ENCODE results near the gene SOHLH1.

The SOHLH1 gene

DNA sequence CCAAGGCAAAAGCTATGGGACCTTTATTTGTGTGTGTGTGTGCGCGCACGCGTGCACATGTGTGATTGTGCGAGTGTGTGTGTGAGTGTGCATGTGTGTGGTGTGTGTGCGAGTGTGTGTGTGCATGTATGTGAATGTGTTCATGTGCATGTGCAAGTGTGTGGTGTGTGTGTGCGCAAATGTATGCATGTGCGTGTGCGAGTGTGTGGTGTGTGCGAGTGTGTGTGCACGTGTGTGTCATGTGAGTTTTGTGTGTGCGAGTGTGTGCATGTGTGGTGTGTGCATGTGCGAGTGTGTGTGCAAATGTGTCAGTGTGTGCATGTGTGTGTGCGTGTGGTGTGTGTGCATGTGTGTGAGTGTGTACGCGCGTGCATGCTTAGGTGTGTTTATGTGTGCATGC is 48.9 kb downstream of the SOHLH1 start:
- CTCF ChIA-PET, result no interaction called here

DNA sequence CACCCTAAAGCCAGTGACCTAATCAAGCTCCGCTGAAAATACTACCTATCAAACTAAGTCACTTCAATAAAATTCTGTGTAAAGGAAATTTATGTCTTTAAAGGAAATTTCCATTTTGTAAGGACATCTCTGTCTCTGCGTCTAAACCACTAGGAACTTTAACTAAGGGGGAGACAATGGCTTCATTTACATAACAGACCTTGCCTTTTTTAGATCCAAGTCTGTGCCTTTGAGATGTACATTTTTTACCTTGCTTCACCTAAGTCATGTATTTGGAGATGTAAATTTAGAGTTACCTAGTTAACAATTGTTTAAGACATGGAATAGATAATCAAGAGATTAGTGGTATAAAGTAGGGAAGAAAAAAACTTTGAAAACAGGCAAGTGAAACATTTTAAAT is 49.8 kb downstream of the SOHLH1 start:
- POLR2A ChIA-PET, result no interaction called here
- no peak overlapping the region for H3K4me3 ChIP-seq (ENCODE audit: low read depth, low read length)
- CTCF ChIA-PET, result no interaction called here
- no peak for DNase-seq (ENCODE audit: low read depth, low spot score)
- TF ChIP-seq, protein P1, sequence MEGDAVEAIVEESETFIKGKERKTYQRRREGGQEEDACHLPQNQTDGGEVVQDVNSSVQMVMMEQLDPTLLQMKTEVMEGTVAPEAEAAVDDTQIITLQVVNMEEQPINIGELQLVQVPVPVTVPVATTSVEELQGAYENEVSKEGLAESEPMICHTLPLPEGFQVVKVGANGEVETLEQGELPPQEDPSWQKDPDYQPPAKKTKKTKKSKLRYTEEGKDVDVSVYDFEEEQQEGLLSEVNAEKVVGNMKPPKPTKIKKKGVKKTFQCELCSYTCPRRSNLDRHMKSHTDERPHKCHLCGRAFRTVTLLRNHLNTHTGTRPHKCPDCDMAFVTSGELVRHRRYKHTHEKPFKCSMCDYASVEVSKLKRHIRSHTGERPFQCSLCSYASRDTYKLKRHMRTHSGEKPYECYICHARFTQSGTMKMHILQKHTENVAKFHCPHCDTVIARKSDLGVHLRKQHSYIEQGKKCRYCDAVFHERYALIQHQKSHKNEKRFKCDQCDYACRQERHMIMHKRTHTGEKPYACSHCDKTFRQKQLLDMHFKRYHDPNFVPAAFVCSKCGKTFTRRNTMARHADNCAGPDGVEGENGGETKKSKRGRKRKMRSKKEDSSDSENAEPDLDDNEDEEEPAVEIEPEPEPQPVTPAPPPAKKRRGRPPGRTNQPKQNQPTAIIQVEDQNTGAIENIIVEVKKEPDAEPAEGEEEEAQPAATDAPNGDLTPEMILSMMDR (IDR thresholded peaks at IDR 0.05; ENCODE audit: insufficient read depth, low read length, missing control alignments), result no peak

More for the DNA sequence above, 48.9 kb downstream of the SOHLH1 start:
- H3K4me3 ChIP-seq (ENCODE audit: low read depth, low read length), result no peak overlapping the region
- POLR2A ChIA-PET, result no interaction called here
- DNase-seq (ENCODE audit: low read depth, low spot score), result no peak
- TF ChIP-seq, protein P1 (IDR thresholded peaks at IDR 0.05; ENCODE audit: insufficient read depth, low read length, missing control alignments), result no peak

DNA sequence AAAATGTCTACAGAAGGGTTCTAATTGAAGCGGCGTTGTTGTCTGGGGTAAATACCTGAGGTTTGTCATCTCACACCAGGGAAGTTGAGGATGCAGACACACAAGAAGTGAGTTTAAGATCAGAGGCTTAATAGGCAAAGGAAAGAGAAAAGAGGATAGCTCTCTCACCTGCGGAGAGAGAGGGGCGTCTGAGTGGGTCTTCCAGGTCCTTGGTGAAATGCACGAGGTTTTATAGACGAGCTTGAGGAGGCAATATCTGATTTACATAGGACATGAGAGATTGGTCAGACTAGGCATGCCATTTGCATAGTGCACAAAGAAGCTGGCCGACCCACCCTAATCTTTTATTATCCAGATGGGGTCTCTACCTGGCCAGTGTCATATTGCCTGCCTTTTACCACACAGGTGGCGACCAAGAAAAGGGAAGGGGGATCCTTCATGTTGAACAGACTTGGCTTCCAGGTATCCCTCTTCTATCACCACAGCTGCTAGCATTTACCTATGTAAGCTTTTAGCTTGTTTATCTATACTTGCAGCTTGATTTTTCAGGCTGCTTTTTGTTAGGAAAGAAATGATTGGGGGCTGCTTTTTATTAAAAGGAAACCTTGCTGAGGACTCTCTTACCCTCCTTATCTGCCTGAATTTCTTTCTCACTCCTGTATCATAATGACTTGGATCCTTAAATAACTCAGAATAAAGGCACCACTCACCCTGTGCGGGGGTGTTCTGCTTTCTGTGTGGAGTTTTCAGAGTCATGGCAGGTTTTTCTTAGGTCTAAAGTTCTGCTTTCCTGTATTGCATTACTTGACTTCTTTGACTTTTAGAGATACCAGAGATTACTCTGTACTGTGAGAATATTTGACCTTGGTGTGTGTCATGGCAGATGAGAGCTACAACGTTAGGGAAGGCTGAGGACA is 50.5 kb downstream of the SOHLH1 start:
- TF ChIP-seq, protein P1 (IDR thresholded peaks at IDR 0.05; ENCODE audit: insufficient read depth, low read length, missing control alignments), result no peak
- DNase-seq (ENCODE audit: low read depth, low spot score), result no peak
- H3K4me3 ChIP-seq (ENCODE audit: low read depth, low read length), result no peak overlapping the region
- ChIA-PET POLR2A (no interaction called here), CTCF (no interaction called here)

DNA sequence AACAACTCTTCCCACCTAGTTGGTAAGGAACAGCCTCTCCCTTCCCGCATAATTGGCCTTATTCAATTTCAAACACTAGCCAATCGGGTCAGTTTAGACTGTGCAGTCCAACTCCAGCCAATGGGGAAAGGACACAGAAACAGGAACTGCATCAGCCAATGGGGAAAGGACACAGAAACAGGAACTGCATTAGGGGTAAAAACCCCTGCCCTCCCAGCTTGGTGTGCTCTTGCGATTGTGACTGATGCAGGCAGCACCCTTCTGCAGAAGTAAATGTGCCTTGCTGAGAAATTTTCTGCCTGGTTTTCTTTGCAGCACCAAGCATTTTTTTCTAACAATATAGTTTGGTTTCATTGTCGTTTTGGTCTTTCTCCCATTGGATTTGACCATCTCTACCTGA is 51.4 kb downstream of the SOHLH1 start:
- CTCF ChIA-PET, result no interaction called here
- no peak overlapping the region for H3K4me3 ChIP-seq (ENCODE audit: low read depth, low read length)
- TF ChIP-seq, protein P1 (IDR thresholded peaks at IDR 0.05; ENCODE audit: insufficient read depth, low read length, missing control alignments), result no peak
- no peak for DNase-seq (ENCODE audit: low read depth, low spot score)
- POLR2A ChIA-PET, result no interaction called here

DNA sequence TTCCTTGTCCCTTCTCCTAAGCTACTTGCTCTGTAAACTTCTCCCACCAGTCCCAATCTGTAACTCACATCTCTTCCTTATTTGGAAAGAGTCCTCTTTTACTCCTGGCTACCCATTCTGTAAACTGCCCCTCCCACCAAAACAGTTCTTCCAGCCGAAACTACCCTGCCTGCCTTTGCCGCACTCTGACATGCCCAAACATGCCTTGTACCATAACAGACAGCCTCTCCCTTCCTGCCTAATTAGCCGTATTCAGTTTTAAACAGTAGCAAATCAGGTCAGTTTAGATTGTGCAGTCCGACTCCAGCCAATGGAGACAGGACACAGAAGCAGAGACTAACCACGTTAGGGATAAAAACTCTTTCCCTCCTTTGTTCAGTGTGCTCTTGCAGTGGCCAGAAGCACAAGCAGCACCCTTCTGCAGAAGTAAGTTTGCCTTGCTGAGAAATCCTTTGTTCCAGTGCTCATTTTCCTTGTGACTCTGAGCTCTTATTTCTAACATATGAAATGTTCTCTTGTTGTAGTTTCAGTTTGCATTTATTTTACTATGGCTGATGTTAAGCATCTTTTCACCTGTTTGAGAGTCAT is 54.6 kb downstream of the SOHLH1 start:
- TF ChIP-seq, protein P1 (IDR thresholded peaks at IDR 0.05; ENCODE audit: insufficient read depth, low read length, missing control alignments), result no peak
- no peak overlapping the region for H3K4me3 ChIP-seq (ENCODE audit: low read depth, low read length)
- no peak for DNase-seq (ENCODE audit: low read depth, low spot score)
- ChIA-PET CTCF (no interaction called here), POLR2A (no interaction called here)

Measured in AG04449 (cell line).